Retina (tissue), 1 donor: Measurements from ENCODE around the gene TNFAIP2.
A peak's percentile ranks its signal among the peaks of the same experiment; 100 is the strongest.
"Not testable (repeated sequence)": the region's sequence is repeated elsewhere in the genome, so short reads cannot be mapped to it uniquely, and the experiment has no call there.

Experiments
- DNase-seq: peaks from one replicate; pipeline ENCODE4 v3.0.0-alpha.2; 2016

Gene TNFAIP2

DNA sequence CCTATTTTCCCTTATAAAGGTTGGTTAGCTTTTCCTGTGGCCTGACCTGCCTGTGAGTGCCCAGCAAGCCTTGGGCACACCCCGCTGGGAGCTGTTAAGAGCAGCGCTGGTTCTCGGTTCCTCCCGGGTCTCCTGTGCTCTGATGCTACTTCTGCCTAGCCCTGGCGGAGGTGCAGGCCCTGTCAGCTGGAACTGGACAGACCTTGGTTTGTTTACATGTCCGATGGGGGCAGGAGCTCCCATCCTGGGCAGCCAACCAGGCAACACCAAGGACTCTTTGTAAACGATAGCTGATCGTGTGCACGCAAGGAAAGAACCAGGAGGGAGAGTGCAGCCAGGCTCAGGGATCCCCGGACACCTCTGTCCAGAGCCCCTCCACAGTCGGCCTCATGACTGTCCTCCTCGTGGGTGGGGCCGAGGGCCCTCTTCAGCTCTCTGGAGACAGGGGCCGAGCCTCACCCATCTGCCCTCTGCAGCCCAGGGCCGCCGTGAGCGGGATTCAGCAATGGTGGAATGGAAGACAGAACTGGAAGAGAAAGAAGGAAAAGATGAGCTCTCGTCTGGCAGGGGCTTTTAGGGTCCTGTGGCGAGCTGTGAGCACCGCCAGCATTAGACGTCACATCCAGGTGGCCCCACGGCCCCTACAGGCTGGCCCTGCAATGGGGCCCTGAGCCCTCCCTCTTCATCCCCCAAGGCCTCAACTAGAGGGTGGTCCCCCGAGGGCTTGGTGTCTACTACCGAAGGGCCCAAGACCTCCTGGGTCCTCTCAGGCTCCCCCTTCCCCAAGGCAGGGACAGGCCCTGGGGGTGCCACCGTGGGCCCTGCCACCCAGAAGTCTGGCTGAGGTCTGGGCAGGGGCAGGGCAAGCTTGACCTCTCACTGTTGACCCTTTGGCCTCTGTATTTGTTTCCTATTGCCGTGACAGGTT, 12.3 kb downstream of the TNFAIP2 start:
- no peak for DNase-seq

DNA sequence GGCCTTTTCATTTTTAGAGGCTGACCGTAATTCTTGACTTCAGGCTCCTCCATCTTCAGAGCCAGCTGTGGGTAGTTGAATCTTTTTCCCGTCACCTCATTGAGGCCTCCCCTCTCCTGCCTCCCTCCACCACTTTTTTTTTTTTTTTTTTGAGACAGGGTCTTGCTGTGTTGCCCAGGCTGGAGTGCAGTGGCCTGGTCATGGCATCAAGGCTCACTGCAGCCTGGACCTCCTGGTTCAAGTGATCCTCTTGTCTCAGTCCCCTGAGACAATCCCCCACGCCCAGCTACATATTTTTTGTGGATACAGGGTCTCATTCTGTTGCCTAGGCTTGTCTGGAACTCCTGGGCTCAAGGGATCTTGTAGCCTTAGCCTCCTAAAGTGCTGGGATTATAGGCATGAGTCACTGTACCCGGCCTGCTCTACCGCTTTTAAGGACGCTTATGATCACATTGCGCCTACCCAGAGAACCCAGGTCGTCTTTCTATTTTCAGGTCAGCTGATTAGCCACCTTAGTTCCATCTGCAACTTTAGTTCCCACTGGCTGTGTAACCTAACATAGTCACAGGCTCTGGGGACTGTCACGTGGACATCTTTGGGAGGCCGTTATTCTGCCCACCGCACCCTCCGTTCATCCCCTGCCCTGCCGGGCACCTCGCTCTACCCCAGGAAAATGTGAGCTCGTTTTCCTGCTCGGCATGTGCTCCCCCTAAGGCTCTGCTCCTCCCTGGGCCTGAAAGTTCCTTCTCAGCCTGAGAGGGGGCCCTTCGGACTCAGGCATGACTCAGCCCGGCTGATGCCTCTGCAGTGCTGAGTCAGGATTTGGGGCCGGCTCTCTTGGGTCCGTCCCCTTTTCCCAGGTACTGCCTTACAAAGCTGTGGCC, 13.4 kb downstream of the TNFAIP2 start:
- DNase-seq = no peak

DNA sequence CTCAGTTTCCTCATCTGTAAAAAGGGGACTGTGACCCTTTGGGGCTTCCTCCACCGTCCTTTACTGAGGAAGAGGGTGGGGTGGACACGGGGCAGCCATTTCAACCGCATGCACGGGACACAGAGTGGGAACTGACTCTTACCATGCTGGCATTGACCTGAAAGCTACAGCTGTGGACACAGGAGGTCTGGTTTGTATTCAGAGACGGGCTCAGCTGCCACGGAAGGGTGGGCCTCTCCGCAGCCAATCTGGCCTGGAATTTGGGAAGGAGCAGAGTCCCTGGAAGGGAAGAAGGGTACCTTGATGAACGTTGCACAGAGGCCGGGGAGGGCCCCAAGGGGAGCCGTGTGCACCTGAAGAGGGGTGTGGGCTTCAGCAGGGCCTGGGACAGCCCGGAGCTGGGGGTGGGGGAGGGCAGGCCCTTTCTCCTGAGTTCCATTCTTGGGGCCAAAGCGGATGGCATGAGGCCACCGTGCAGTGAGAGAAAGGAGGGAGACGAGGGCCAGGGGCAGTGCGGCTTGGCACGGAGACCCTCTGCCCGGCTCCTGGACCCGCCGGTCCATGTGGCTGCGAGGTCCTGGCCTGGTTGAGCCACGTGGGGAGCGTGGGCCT, 14.5 kb downstream of the TNFAIP2 start:
- no peak for DNase-seq

DNA sequence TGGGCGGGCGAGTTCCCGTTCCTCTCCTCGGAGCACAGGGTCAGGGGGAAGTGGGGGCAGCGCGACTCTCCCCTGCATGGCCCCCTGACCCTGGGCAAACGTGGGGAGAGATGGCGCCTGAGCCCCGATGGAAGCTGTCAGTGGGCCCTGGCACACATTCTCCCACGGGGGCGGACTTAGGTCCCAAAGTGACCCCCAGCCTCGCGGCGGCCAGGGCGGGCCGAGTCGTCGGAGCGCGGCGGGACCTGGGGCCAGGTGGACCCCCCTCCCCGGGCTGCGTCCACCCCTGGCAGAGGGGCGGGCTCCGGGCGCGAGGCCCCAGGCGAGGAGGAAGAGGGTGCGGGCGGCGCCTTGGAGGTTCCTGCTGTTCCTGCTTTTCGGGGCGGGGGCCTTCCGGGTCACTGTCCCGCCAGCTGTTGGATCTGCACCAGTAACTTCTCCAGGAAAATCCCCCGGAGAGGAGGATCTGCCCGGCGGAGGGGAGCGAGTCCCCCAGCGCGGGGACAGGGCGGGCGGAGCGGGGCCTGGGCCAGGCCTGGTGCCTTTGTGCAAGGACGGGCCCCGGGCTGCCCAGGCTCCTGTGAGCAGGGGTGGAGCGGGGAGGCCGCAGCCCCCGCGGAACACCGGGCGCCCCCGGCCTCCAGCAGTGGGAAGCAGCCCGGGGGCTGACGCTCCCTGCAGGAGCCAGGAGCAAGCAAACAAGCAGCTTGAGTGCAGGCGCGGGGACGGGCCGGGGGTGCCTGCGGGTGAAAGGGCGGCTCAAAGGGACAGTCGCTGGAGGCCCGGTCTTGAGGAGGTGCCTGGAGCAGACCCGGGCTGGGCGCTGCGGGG, 15.3 kb downstream of the TNFAIP2 start:
- DNase-seq = peak; percentile 70

DNA sequence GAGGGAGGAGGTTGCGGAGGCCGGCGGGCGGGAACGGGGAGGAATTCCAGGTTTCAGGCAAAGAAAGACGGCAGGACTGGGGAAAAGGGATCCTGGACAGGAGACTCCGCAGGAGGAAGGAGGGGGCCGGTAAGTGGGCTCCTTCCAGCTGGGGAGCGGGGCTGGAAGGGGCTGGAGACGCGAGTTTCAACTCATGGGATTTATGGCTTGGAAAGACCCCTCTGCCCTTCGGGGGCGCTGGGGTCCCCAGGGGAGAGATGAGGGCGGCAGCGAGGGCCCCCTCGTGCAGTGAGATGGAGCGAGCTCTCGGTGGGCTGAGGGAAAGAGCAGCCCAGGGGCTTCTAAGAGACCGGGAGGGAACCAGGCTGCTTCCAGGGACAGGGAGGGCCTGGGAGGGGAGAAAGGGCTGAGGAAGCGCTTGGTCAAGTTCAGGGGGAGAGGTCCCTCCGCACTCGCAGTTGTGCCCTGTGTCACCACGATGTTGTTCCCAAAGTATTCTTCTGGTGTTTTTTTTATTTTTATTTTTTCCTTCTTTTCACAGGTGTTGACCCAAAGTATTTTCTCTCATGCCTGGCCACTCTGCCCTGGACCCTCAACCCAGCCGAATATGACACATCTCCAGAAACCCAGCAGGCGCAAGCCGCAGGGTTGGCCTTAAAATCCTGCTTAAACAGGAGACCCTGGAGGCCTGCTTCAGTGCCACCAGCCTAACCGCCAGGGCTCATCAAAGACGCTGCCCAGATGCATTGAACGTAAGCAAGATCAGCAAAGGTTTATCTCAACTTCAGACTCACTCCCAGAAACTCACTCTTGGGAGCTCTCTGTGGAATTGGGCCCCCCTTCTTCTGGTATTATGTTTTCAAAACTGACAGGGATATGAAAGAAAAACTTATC, 16.1 kb downstream of the TNFAIP2 start:
- peak; percentile 43 for DNase-seq

DNA sequence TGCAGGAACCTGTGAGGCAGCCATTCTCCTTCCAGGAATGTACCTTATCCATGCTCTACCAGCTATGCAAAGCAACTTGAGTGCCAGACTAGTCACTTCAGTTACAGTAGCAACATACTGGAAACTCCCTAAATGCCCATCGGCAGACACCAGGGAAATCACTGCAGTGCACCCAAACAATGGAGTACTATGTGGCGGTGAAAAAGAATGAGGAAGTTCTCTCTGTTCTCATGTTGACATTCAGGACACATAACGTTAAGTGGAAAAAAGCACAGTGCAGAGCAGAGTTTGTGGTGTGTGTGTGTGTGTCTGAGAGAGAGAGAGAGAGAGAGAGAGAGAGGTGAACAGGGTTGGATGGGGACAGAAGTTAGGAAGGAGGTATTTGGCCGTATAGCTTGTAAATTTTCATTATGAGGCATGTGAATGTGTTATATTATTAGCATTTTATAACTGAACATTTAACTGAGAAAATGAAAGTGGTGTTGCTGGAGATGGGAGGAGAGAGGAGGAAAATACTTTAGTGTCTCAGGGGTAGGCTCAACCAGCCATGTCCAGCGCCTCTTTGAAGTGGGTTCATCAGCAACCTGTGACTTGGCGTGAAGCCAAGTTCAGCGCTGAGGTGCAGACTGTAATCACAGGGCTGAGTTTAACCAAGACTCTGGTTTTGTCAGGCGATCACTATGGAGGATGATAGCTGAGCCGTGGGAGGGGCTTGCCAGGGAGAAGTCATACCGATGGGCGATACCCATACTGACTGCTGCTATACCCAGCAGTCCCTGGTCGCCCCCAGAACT, 17.3 kb downstream of the TNFAIP2 start:
- no peak for DNase-seq

DNA sequence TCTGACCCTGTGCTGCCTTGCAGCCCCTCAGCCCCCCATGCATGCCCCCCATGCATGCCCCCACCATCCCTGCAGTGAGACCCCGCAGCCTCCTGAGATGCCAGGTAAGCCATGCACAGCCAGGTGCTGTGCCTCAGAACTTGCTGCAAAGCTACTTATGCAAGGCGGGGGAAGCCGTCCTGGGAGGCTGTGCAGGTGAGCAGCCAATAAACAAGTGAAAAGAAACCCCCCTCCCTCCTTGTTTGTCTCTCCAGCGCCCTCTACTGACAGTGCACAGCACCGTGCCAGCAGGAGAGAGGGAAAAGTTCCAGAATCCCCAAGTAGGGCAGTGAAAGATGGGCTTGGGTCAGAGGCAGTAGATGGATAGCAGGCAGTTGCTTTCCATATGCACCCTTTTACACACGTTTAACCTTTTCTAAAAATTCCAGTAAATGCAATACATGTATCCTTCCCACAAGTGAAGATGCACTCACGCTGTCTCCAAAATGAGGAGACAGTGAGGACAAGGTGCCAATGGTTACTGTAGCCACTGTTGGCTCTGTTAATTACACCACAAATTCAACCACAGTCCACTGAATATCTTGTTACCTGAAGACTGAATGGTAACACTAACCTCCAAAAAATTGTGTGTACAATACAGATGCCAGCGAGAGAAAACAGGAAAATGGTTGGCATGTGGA, 18.0 kb downstream of the TNFAIP2 start:
- DNase-seq = no peak

DNA sequence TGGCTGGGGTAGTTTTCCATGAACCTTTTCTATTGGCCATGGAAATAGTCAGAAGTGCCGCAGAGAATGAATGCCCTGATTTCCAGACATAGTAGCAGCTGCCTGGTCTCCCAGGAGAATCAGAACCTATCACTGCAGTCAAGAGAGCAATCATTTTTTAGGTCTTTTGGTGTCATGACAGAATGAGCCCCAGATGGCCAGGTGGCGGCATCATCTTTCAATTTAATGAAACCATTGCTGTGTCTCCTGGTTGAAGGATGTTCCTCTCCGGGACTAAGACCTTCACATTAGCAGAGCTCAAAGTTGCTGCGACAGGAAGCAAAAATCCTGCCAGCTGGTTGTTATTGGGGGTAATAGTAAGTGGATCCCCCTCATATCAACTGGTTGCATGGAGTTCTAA, 18.8 kb downstream of the TNFAIP2 start:
- DNase-seq = no peak

DNA sequence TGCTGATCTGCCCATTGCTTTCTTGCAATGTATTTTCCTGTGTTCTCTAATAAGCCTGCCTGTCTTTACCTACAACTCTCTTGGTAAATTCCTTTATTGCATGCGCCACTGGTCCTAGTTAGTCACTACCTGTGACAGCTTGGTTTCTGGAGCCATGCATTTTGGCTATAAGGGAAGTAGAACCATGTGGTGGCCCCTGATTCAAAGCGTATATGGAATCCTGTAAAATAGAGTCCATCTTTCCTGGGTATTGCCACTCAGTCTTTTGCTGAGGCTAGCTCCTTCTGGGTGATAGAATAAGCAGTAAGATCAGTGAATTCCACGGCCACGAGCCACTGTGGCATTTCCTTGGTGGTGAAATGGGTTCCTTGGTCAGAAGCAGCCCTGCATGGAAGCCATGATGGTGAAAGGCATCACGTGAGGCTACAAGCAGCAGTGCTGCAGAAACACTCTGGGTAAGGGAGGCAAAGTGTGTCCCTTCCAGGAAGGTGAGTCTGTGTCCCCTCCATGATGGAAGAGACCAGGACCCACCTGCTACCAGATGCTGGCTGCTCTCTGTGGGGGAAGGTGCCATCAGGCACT, 19.6 kb downstream of the TNFAIP2 start:
- DNase-seq = no peak

DNA sequence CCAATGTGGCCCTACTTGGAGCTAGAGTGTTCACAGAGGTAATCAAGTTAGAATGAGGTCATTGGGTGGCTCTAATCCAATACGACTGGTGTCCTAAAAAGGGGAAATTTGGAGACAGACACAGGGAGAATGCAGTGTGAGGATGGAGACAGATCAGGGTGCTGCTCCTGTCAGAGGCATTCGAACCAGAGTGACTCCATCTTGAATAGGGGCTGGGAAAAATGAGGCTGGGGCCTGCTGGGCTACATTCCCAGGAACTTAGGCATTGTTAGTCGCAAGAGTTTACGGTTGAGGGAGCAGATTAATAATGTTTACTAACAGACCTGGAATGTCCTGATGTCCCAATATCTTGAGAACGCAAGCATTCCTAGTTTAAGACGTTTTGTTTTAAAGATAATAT, 20.2 kb downstream of the TNFAIP2 start:
- no peak for DNase-seq

DNA sequence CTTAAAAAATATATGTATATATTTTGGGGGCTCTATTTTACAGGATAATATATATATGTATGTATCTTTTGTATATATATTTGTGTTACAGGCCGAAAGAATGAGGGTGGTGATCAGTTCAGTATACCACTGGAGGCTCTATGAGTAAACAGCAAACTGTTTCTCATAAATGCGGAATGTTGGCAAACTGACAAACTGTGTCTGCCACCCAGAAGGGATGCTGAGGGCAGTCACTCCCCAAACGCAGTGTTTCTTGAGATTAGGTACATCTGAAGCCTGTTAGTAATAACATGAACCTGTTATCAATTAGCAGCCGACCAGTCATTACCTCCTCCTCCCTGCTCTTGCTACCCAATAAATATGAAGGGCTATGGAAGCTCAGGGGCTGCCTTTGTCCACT, 20.8 kb downstream of the TNFAIP2 start:
- DNase-seq = no peak

DNA sequence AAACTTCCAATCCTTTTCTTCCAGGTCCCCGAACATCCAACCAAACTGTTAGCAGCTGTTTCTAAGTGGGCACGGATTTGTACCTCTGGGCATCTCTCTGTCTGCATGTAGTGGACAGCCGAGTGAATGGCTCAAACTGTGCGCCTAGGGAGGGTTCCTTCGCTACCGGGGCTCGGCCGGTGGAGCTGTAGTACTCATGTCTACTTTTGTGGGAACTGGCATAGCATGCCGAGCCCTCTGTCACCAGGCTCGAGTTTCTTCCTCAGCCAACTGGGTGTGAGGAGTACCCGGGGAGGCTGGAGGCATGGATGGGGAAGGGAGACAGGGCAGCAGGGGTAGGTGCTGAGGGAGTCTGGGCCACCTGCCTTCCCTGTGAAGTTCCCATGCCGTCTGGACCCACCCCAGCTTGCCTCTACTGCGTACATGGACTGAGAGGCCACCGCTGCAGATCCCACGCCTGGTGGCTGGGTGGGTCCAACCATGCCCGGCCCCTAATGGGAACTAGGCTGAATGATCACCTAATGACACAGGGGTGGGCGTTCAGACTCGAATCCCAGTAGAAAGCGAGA, 23.0 kb downstream of the TNFAIP2 start:
- no peak for DNase-seq

DNA sequence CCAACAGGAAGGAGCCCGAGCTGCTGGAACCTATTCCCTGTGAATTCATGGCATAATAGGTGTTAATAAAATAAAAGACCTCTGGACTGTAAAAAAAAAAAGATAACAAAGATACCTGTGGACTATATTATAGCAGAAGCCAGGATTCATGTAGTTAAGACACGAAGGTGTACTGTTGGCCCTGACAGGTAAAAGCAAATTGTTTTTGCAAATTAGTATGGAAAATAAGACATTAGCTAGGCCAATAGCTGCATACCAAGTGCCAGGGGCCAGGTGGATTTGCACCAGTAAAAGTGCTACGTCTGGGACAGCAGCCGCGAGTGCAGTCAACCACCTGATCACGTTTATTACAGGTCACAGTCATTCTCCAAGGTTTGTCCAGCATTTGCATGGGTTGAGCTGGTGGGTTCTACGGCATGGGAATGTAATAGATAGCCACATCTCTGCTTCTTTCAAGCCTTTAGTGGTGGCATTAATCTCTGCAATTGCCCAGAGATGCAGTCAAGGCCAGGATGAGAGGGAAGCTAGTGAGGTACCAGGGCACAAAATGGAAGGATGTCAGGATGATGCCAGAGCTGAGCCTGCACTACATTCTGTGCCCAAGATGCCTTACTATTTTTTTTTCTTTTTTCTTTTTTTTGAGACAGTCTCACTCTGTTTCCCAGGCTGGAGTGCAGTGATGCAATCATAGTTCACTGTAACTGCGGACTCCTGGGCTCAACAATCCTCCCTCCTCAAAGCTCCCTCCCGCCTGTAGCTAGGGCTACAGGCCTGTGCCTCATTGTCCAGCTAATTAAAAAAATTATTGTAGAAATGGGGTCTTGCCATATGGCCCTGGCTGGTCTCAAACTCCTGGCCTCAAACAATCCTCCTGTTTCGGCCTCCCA, 26.3 kb downstream of the TNFAIP2 start:
- no peak for DNase-seq

DNA sequence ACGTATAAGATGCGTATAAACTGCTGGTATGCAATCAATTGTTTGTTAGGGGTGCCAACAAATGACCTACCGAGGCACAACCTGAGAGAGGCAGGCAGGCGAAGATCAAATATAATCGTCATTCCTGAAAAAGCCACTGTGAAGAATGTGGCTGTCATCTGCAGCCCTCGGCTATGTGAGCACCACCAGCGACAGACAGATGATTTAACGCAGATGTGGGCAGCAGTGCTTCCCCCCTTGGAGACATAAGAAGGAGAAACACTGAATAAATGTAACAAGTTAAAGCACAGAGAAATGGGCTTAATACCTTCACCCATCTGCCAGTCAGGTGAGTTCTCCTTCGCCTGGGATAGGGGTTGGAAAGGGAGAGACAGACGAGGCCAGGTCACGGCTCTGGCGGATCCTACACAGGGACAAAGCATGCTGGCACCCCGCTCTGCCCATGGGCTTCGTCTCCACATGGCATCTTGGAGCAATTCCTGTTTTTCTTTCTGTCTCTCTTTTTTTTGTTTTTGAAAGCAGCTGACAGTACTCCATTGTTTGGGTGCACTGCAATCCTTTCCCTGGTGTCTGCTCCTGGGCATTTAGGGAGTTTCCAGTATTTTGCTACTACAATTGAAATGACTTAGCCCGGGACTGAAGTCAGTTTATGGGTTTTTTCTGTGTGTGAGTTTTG, 28.1 kb downstream of the TNFAIP2 start:
- no peak for DNase-seq

DNA sequence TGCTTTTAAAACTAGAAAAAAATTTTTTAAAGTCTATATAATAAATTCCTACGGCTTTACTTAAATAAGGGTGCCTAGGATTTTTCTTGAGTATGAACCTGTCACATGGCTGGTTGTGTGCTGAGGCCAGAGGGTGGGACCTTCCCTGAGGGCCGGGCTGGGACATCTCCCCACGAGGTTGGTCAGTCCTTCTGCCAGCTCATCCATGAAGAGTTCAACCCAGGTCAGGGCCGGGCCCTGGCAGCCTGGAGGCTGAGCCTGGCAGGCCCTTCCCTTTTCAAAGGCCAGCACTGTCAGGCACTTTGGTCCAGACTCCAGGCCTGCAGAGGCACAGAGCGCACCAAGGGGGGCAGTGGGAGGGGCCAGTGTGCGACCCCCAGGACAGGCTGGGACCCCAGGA, 31.7 kb downstream of the TNFAIP2 start:
- no peak for DNase-seq

DNA sequence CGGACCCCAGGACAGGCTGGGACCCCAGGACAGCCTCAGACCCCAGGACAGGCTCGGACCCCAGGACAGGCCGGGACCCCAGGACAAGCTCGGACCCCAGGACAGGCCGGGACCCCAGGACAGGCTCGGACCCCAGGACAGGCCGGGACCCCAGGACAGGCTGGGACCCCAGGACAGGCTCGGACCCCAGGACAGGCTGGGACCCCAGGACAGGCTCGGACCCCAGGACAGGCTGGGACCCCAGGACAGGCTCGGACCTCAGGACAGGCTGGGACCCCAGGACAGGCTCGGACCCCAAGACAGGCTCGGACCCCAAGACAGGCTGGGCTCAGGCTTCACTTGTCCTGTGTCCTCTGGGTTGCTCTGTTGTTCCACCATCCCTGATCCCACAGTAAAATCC, 32.2 kb downstream of the TNFAIP2 start:
- not testable (repeated sequence) for DNase-seq

DNA sequence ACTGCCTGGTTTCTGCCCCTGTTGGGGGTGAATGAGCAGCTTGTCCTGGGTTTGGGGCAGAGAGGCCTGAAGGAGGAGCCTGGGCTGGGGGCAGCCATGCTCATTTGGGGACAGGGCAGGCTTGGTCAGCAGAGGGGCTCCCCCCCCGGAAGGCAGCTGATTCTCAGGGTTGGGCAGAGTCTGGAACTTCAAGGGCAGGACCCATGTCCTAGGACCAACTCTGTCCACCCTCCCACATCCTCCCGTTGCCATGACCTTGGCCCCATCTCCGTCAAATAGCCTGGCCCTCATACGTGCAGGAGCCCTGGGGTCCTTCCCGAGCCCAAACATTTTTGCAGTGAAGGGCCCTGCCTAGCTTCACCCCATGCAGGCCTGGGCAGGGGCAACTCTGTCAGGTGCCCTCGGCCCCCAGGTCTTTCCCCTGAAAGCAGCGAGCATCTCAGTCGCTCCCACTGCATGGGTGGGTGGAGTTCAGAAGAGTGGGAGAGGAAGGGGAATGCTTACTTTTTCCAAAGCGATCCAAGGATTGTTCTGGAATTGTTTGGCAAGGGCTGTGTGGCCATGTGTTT, 32.6 kb downstream of the TNFAIP2 start:
- no peak for DNase-seq
